ENCODE data around the gene PDGFC.
"Not testable (repeated sequence)": the region's sequence is repeated elsewhere in the genome, so short reads cannot be mapped to it uniquely, and the experiment has no call there.

Gene PDGFC

GRCh38 chr4:156875704-156876103 lies 95.9 kb downstream of the PDGFC start:
- no peak for DNase-seq
- in situ Hi-C loops (cut with HindIII; ENCODE audit: low pct_ligation_motif_present, low pct_unique_long_range_greater_than_20kb, low sequenced_read_pairs) = no loop called here

- in situ Hi-C loops (cut with HindIII; ENCODE audit: low pct_ligation_motif_present, low pct_unique_long_range_greater_than_20kb, low sequenced_read_pairs) = no loop called here
These were observed 96.5 kb downstream of the PDGFC start for GRCh38 chr4:156875055-156875454.

GRCh38 chr4:156873799-156874198 lies 97.8 kb downstream of the PDGFC start:
- in situ Hi-C loops (cut with HindIII; ENCODE audit: low pct_ligation_motif_present, low pct_unique_long_range_greater_than_20kb, low sequenced_read_pairs) = no loop called here

More at GRCh38 chr4:156875055-156875454, 96.5 kb downstream of the PDGFC start:
- no peak for DNase-seq

GRCh38 chr4:156870861-156871260 lies 100.7 kb downstream of the PDGFC start:
- in situ Hi-C loops (cut with HindIII; ENCODE audit: low pct_ligation_motif_present, low pct_unique_long_range_greater_than_20kb, low sequenced_read_pairs) = no loop called here
- DNase-seq = no peak

More at GRCh38 chr4:156873799-156874198, 97.8 kb downstream of the PDGFC start:
- DNase-seq = no peak

- in situ Hi-C loops (cut with HindIII; ENCODE audit: low pct_ligation_motif_present, low pct_unique_long_range_greater_than_20kb, low sequenced_read_pairs) = no loop called here
- no peak for DNase-seq
These were observed 101.5 kb downstream of the PDGFC start for GRCh38 chr4:156870131-156870530.

GRCh38 chr4:156866088-156866487 lies 105.5 kb downstream of the PDGFC start:
- in situ Hi-C loops (cut with HindIII; ENCODE audit: low pct_ligation_motif_present, low pct_unique_long_range_greater_than_20kb, low sequenced_read_pairs); DNase-seq: not testable (repeated sequence)

- in situ Hi-C loops (cut with HindIII; ENCODE audit: low pct_ligation_motif_present, low pct_unique_long_range_greater_than_20kb, low sequenced_read_pairs) = no loop called here
- DNase-seq = no peak
These were observed 106.1 kb downstream of the PDGFC start for GRCh38 chr4:156865451-156865850.

GRCh38 chr4:156858071-156858470 lies 113.5 kb downstream of the PDGFC start:
- DNase-seq = no peak
- in situ Hi-C loops (cut with HindIII; ENCODE audit: low pct_ligation_motif_present, low pct_unique_long_range_greater_than_20kb, low sequenced_read_pairs) = no loop called here

GRCh38 chr4:156838761-156839160 lies 132.8 kb downstream of the PDGFC start:
- DNase-seq = no peak

GRCh38 chr4:156837625-156838345 lies 133.8 kb downstream of the PDGFC start:
- in situ Hi-C loops (cut with HindIII; ENCODE audit: low pct_ligation_motif_present, low pct_unique_long_range_greater_than_20kb, low sequenced_read_pairs) = no loop called here
- no peak for DNase-seq

More at GRCh38 chr4:156838761-156839160, 132.8 kb downstream of the PDGFC start:
- in situ Hi-C loops (cut with HindIII; ENCODE audit: low pct_ligation_motif_present, low pct_unique_long_range_greater_than_20kb, low sequenced_read_pairs) = no loop called here

- in situ Hi-C loops (cut with HindIII; ENCODE audit: low pct_ligation_motif_present, low pct_unique_long_range_greater_than_20kb, low sequenced_read_pairs) = no loop called here
- DNase-seq = no peak
These were observed 138.7 kb downstream of the PDGFC start for GRCh38 chr4:156832886-156833285.

- in situ Hi-C loops (cut with HindIII; ENCODE audit: low pct_ligation_motif_present, low pct_unique_long_range_greater_than_20kb, low sequenced_read_pairs) = no loop called here
- no peak for DNase-seq
These were observed 141.2 kb downstream of the PDGFC start for GRCh38 chr4:156830351-156830750.

- no peak for DNase-seq
- in situ Hi-C loops (cut with HindIII; ENCODE audit: low pct_ligation_motif_present, low pct_unique_long_range_greater_than_20kb, low sequenced_read_pairs) = no loop called here
These were observed 142.3 kb downstream of the PDGFC start for GRCh38 chr4:156829201-156829873.

GRCh38 chr4:156827519-156827918 lies 144.1 kb downstream of the PDGFC start:
- in situ Hi-C loops (cut with HindIII; ENCODE audit: low pct_ligation_motif_present, low pct_unique_long_range_greater_than_20kb, low sequenced_read_pairs) = no loop called here
- DNase-seq = no peak

- in situ Hi-C loops (cut with HindIII; ENCODE audit: low pct_ligation_motif_present, low pct_unique_long_range_greater_than_20kb, low sequenced_read_pairs) = no loop called here
- no peak for DNase-seq
These were observed 146.5 kb downstream of the PDGFC start for GRCh38 chr4:156825074-156825473.

GRCh38 chr4:156824451-156825060 lies 147.0 kb downstream of the PDGFC start:
- no peak for DNase-seq
- in situ Hi-C loops (cut with HindIII; ENCODE audit: low pct_ligation_motif_present, low pct_unique_long_range_greater_than_20kb, low sequenced_read_pairs) = no loop called here

- no peak for DNase-seq
- in situ Hi-C loops (cut with HindIII; ENCODE audit: low pct_ligation_motif_present, low pct_unique_long_range_greater_than_20kb, low sequenced_read_pairs) = no loop called here
These were observed 150.7 kb downstream of the PDGFC start for GRCh38 chr4:156820931-156821330.

GRCh38 chr4:156816360-156816755 lies 155.2 kb downstream of the PDGFC start:
- in situ Hi-C loops (cut with HindIII; ENCODE audit: low pct_ligation_motif_present, low pct_unique_long_range_greater_than_20kb, low sequenced_read_pairs) = no loop called here
- DNase-seq = no peak

- no peak for DNase-seq
- in situ Hi-C loops (cut with HindIII; ENCODE audit: low pct_ligation_motif_present, low pct_unique_long_range_greater_than_20kb, low sequenced_read_pairs) = no loop called here
These were observed 155.8 kb downstream of the PDGFC start for GRCh38 chr4:156815717-156816359.
